Glutamatergic neuron (in vitro differentiated cells): ENCODE results near the gene KLHL28. TPM values are rescaled to one million over a fixed set of nuclear protein-coding genes. Genes with fewer than 3 reads are reported as not detected.

ENCODE experiments used
- DNase-seq: peaks from one replicate; pipeline ENCODE4 v3.0.0; 2022
- H3K27ac Mint-ChIP-seq: one replicate; pipeline ENCODE4 v1.8.0; 2020; ENCODE audit warnings: mild to moderate bottlenecking, mixed read lengths, inconsistent platforms; ENCODE audit not compliant: unreplicated experiment
- H3K27me3 Mint-ChIP-seq: one replicate; pipeline ENCODE4 v1.8.0; 2020; ENCODE audit warnings: mild to moderate bottlenecking, moderate library complexity, mixed read lengths, inconsistent platforms; ENCODE audit not compliant: unreplicated experiment
- H3K36me3 Mint-ChIP-seq: one replicate; pipeline ENCODE4 v1.8.0; 2020; ENCODE audit warnings: mild to moderate bottlenecking, mixed read lengths, inconsistent platforms; ENCODE audit not compliant: unreplicated experiment
- H3K4me1 Mint-ChIP-seq: one replicate; pipeline ENCODE4 v1.8.0; 2020; ENCODE audit warnings: mild to moderate bottlenecking, low read depth, mixed read lengths, inconsistent platforms; ENCODE audit not compliant: unreplicated experiment
- H3K4me3 Mint-ChIP-seq: one replicate; pipeline ENCODE4 v1.8.0; 2020; ENCODE audit warnings: mild to moderate bottlenecking, mixed read lengths, inconsistent platforms; ENCODE audit not compliant: unreplicated experiment
- H3K9me3 Mint-ChIP-seq: one replicate; pipeline ENCODE4 v1.8.0; 2020; ENCODE audit warnings: mild to moderate bottlenecking, moderate library complexity, mixed read lengths, inconsistent platforms; ENCODE audit not compliant: unreplicated experiment
- total RNA-seq: library from RNA; stranded (reverse); fragmentation: NEBNext Ultra II Directional; extraction: Animal tissue kit (Norgen Biotek cat#: 25700); gene quantifications from one replicate; pipeline ENCODE4 v1.2.1, GENCODE V29; 2021; ENCODE audit not compliant: unreplicated experiment
- TF ChIP-seq, protein P1 (sequence below): fragments of 200-600 bp; sonication (generic); IDR thresholded peaks from one replicate; pipeline ENCODE4 v1.5.0; 2021; ENCODE audit not compliant: partially characterized antibody, unreplicated experiment

Gene KLHL28
- total RNA-seq, 1 donor from 2014 or later = 25.4 TPM

DNA sequence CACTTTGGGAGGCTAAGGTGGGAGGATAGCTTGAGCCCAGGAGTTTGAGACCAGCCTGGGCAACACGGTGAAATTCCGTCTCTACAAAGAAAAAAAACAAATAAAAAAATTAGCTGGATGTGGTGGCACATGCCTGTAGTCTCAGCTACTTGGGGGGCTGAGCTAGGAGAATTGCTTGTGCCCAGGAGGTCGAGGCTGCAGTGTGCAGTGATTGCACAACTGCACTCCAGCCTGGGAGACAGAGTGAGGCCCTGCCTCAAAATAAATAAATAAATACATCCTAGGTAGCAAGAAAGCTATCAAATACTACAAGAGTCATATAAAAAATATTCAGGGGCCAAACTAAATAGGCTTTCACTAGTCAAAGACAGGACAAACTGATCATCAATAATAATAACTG, 6.2 kb downstream of the KLHL28 start:
- DNase-seq = no peak
- H3K36me3 Mint-ChIP-seq = no peaks in the 10 kb centered on the region
- TF ChIP-seq, protein P1, sequence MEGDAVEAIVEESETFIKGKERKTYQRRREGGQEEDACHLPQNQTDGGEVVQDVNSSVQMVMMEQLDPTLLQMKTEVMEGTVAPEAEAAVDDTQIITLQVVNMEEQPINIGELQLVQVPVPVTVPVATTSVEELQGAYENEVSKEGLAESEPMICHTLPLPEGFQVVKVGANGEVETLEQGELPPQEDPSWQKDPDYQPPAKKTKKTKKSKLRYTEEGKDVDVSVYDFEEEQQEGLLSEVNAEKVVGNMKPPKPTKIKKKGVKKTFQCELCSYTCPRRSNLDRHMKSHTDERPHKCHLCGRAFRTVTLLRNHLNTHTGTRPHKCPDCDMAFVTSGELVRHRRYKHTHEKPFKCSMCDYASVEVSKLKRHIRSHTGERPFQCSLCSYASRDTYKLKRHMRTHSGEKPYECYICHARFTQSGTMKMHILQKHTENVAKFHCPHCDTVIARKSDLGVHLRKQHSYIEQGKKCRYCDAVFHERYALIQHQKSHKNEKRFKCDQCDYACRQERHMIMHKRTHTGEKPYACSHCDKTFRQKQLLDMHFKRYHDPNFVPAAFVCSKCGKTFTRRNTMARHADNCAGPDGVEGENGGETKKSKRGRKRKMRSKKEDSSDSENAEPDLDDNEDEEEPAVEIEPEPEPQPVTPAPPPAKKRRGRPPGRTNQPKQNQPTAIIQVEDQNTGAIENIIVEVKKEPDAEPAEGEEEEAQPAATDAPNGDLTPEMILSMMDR = no peak
- H3K27me3 Mint-ChIP-seq = no peaks in the 10 kb centered on the region
- H3K9me3 Mint-ChIP-seq = no peaks in the 10 kb centered on the region
- H3K27ac Mint-ChIP-seq = no peak overlapping the region
- H3K4me1 Mint-ChIP-seq = peaks cover 8% of the 10 kb centered on the region
- no peak overlapping the region for H3K4me3 Mint-ChIP-seq

GRCh38 chr14:44954750-44955149, 7.0 kb downstream of the KLHL28 start:
- no peaks in the 10 kb centered on the region for H3K9me3 Mint-ChIP-seq
- H3K27ac Mint-ChIP-seq = no peak overlapping the region
- DNase-seq = no peak
- no peaks in the 10 kb centered on the region for H3K36me3 Mint-ChIP-seq
- no peaks in the 10 kb centered on the region for H3K27me3 Mint-ChIP-seq
- TF ChIP-seq, protein P1 = no peak
- H3K4me3 Mint-ChIP-seq = no peak overlapping the region
- peaks cover 2% of the 10 kb centered on the region for H3K4me1 Mint-ChIP-seq

- DNase-seq = no peak
- Mint-ChIP-seq H3K4me1 (no peaks in the 10 kb centered on the region), H3K36me3 (no peaks in the 10 kb centered on the region), H3K9me3 (no peaks in the 10 kb centered on the region), H3K27me3 (no peaks in the 10 kb centered on the region), H3K27ac (no peak overlapping the region), H3K4me3 (no peak overlapping the region)
- TF ChIP-seq, protein P1 = no peak
These were observed 9.2 kb downstream of the KLHL28 start for GRCh38 chr14:44952391-44953110.

DNA sequence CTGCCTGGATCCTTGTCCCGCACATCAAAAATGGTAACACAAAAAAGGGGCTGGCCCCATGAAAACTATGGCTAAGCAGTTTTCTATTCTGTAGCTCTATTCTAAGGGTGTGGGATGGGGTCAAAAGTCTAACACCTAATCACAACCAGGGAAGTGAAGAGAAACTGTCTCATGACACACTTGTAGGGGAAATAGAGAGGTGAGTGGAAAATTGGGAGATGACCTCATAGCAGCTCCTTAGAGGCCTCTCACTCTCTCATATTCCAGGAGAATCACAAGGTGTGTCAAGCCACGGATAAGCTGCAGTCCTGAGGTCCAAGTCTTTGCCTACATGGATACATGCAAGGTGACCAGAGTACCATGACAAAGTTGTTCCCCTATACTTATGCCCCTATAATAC, 10.7 kb downstream of the KLHL28 start:
- DNase-seq = no peak
- TF ChIP-seq, protein P1 = no peak
- Mint-ChIP-seq H3K4me1 (no peaks in the 10 kb centered on the region), H3K27ac (no peak overlapping the region), H3K9me3 (no peaks in the 10 kb centered on the region), H3K36me3 (peaks cover 4% of the 10 kb centered on the region), H3K4me3 (no peak overlapping the region), H3K27me3 (no peaks in the 10 kb centered on the region)

DNA sequence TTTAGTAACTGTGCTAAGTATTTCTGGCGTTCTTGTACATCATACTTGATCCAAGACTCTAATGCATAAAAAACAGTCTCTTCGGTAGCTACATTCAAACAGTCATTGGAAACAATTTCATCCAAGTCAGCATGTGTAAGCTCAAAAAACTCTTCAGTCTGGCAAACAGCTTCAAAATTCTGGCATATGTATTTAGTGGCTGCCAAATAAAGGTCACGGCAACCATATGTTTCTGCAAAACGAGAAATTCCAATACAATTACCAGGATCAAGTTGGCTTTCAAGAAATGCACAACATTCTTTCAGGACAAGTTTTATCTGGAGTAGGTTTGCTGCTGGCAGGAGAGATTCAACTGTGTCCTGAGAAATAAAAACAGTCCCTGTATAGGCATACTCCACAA, 16.5 kb downstream of the KLHL28 start:
- Mint-ChIP-seq H3K36me3 (peaks cover 17% of the 10 kb centered on the region), H3K27ac (no peak overlapping the region), H3K4me1 (no peaks in the 10 kb centered on the region), H3K27me3 (no peaks in the 10 kb centered on the region), H3K9me3 (no peaks in the 10 kb centered on the region), H3K4me3 (no peak overlapping the region)
- DNase-seq = no peak
- TF ChIP-seq, protein P1 = no peak
